ENCODE data around the gene GPHN. TPM values are rescaled to one million over a fixed set of nuclear protein-coding genes. Genes with fewer than 3 reads are reported as not detected.

The GPHN gene
- total RNA-seq, result 28.5 TPM
- long read RNA-seq, full-length matches to known transcripts, result 15 of 35 reads
- long read RNA-seq, partial matches to known transcripts, result 3 of 35 reads
- long read RNA-seq, other reads (novel, unspliced or antisense), result 17 of 35 reads

- Histone ChIP-seq H3K27me3 (no peaks in the 10 kb centered on the region), H3K27ac (peak within 1 kb of the TSS; percentile 83), H3K9me3 (no peaks in the 10 kb centered on the region), H3K36me3 (no peaks in the 10 kb centered on the region), H3K4me1 (peaks cover 8% of the 10 kb centered on the region), H3K4me3 (peak within 1 kb of the TSS; percentile 85)
- DNase-seq, result peak; percentile 98
- intact Hi-C loops (cut with DNase I), result no loop called here
- TF ChIP-seq CTCF (IDR thresholded peaks at IDR 0.05), result peak; percentile 34
- peak; percentile 98 for ATAC-seq
Measured at GRCh38 chr14:66507722-66508546, at the start of gene GPHN. Gene GPHN, plus strand, starts transcription at chr14:66508147.

GRCh38 chr14:66459603-66460002, 48.3 kb upstream of the GPHN start:
- ATAC-seq (no peak), DNase-seq (no peak)
- Histone ChIP-seq H3K4me1 (no peaks in the 10 kb centered on the region), H3K4me3 (no peak overlapping the region), H3K36me3 (no peaks in the 10 kb centered on the region), H3K27me3 (no peaks in the 10 kb centered on the region), H3K27ac (no peak overlapping the region), H3K9me3 (no peaks in the 10 kb centered on the region)
- intact Hi-C loops (cut with DNase I), result no loop called here
- TF ChIP-seq CTCF (IDR thresholded peaks at IDR 0.05), result no peak

GRCh38 chr14:66464261-66464660, 43.7 kb upstream of the GPHN start:
- intact Hi-C loops (cut with DNase I), result no loop called here
- no peaks in the 10 kb centered on the region for H3K36me3 ChIP-seq
- DNase-seq (no peak), ATAC-seq (no peak)
- no peak for TF ChIP-seq CTCF (IDR thresholded peaks at IDR 0.05)
- no peaks in the 10 kb centered on the region for H3K9me3 ChIP-seq
- no peak overlapping the region for H3K27ac ChIP-seq
- H3K27me3 ChIP-seq, result no peaks in the 10 kb centered on the region
- H3K4me1 ChIP-seq, result no peaks in the 10 kb centered on the region
- H3K4me3 ChIP-seq, result no peak overlapping the region

DNA sequence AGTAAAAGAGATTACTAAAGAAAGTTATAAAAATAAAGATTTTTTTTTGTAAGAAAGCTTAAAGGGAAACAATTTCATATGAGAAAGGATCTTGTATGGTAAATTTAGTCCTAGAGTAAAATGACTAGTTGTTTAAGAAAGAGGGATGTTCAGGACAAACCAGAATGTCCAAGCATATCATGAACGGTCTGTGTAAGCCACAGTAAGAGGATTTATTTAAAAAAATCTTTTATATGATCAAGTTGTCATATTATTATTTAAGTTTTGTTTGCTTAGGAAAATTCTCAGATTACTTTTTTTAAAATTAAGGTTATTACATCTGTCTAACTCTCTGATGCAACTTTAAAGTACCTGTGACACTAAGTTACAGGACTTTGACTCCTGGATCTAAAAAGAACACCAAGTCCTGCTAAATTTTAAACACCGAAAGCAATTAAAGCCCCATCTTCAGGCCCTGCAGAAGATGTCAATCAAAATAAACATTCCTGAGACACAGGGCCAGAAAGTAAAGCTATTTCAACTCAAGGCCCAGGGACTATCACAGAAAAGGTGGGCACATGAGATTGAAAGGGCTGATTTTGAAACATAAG, 39.1 kb upstream of the GPHN start:
- no peak for TF ChIP-seq CTCF (IDR thresholded peaks at IDR 0.05)
- no peak for ATAC-seq
- intact Hi-C loops (cut with DNase I), result no loop called here

DNA sequence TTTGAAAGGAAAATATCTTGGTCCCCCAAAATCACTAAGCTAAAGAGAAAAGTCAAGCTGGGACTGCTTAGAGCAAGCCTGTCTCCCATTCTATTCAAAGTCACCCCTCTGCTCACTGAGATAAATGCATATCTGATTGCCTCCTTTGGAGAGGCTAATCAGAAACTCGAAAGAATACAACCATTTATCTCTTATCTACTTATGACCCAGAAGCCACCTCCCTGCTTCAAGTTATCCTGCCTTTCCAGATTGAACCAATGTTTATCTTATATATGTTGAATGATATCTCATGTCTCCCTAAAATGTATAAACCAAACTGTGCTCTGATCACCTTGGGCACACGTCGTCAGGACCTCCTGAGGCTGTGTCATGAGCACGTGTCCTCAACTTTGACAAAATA, 36.4 kb upstream of the GPHN start:
- H3K4me3 ChIP-seq, result no peak overlapping the region
- H3K27me3 ChIP-seq, result no peaks in the 10 kb centered on the region
- intact Hi-C loops (cut with DNase I), result no loop called here
- TF ChIP-seq CTCF (IDR thresholded peaks at IDR 0.05), result no peak
- H3K9me3 ChIP-seq, result no peaks in the 10 kb centered on the region
- no peaks in the 10 kb centered on the region for H3K4me1 ChIP-seq
- no peak for ATAC-seq
- no peak for DNase-seq
- no peaks in the 10 kb centered on the region for H3K36me3 ChIP-seq
- H3K27ac ChIP-seq, result no peak overlapping the region

More for the DNA sequence above, 39.1 kb upstream of the GPHN start:
- Histone ChIP-seq H3K9me3 (no peaks in the 10 kb centered on the region), H3K4me3 (no peak overlapping the region), H3K27ac (no peak overlapping the region), H3K27me3 (no peaks in the 10 kb centered on the region), H3K36me3 (no peaks in the 10 kb centered on the region), H3K4me1 (no peaks in the 10 kb centered on the region)
- DNase-seq, result no peak
